ENCODE measurements around the gene EFHB.

DNA sequence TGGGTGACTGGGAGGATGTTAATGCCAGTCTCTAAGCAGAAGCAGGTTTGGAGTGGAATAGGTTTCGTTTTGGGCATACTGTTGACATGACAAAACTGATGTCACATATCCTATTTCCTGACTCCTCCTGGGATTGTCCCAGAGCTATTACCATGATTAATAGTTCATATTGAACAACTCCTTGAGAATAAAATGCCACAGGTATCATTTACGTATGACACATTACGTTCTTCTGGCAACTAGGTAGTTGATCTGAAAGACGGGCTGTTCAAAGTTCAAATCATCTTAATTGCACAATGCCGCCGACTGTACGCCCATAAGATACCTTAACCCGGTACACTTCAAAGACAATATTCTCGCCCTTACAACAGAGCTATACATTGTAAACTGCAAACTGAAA lies 11.5 kb upstream of the EFHB start:
- TF ChIP-seq, protein P1, sequence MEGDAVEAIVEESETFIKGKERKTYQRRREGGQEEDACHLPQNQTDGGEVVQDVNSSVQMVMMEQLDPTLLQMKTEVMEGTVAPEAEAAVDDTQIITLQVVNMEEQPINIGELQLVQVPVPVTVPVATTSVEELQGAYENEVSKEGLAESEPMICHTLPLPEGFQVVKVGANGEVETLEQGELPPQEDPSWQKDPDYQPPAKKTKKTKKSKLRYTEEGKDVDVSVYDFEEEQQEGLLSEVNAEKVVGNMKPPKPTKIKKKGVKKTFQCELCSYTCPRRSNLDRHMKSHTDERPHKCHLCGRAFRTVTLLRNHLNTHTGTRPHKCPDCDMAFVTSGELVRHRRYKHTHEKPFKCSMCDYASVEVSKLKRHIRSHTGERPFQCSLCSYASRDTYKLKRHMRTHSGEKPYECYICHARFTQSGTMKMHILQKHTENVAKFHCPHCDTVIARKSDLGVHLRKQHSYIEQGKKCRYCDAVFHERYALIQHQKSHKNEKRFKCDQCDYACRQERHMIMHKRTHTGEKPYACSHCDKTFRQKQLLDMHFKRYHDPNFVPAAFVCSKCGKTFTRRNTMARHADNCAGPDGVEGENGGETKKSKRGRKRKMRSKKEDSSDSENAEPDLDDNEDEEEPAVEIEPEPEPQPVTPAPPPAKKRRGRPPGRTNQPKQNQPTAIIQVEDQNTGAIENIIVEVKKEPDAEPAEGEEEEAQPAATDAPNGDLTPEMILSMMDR (conservative IDR thresholded peaks at IDR 0.05 in 1 of 2, IDR thresholded peaks at IDR 0.05 in 1 of 2; ENCODE audit: extremely low read depth in 1 of 2, insufficient read depth in 1 of 2, low read depth in 1 of 2, low read length in 2 of 2) = no peak
- TF ChIP-seq EZH2 (IDR thresholded peaks at IDR 0.05; ENCODE audit: borderline replicate concordance, low read length) = no peak

Data from mammary epithelial cell (primary cell).